PFSK-1 (cell line): ENCODE measurements around the gene BCL11A.

ENCODE experiments used
- FOXP2 ChIP-seq: optimal IDR thresholded peaks from 2 replicates; pipeline ENCODE3; 2011; ENCODE audit warnings: borderline replicate concordance, control low read depth, inconsistent platforms; ENCODE audit not compliant: insufficient read depth; ENCODE audit errors: extremely low read length, extremely low read depth
- POLR2AphosphoS5 ChIP-seq: IDR thresholded peaks from 2 replicates; pipeline ENCODE4 v1.6.1; 2012; ENCODE audit warnings: low read depth, mild to moderate bottlenecking, control low read depth, low read length, moderate library complexity
- REST ChIP-seq, 2 experiments: IDR thresholded peaks; 2 replicates each; pipeline versions ENCODE4 v1.6.1 to v1.8.0; 2011 to 2012; ENCODE audit warnings: low read depth in 2 of 2, low read length in 2 of 2, control low read depth in 1 of 2, inconsistent platforms in 1 of 2, mild to moderate bottlenecking in 1 of 2, moderate library complexity in 1 of 2; ENCODE audit not compliant: insufficient read depth in 1 of 2
- SIN3A ChIP-seq: IDR thresholded peaks from 2 replicates; pipeline ENCODE4 v1.6.1; 2012; ENCODE audit warnings: mild to moderate bottlenecking, low read length, moderate library complexity, borderline replicate concordance; ENCODE audit not compliant: insufficient read depth
- TAF1 ChIP-seq: IDR thresholded peaks from 2 replicates; pipeline ENCODE4 v1.6.1; 2012; ENCODE audit warnings: low read length, control low read depth, borderline replicate concordance; ENCODE audit not compliant: insufficient read depth

BCL11A gene

GRCh38 chr2:60469536-60470317 is 83.7 kb downstream of the BCL11A start:
- no peak for TF ChIP-seq REST (IDR thresholded peaks at IDR 0.05; ENCODE audit: insufficient read depth in 1 of 2, low read depth in 2 of 2, low read length in 2 of 2)
- TF ChIP-seq TAF1: no peak
- no peak for TF ChIP-seq FOXP2
- no peak for TF ChIP-seq POLR2AphosphoS5

- TF ChIP-seq FOXP2 (no peak), TAF1 (no peak), POLR2AphosphoS5 (no peak), REST (IDR thresholded peaks at IDR 0.05; ENCODE audit: insufficient read depth in 1 of 2, low read depth in 2 of 2, low read length in 2 of 2) (no peak), SIN3A (no peak)
These were observed 84.9 kb downstream of the BCL11A start for GRCh38 chr2:60468382-60469085.

GRCh38 chr2:60466161-60466702 is 87.2 kb downstream of the BCL11A start:
- TF ChIP-seq FOXP2 (no peak), SIN3A (no peak), TAF1 (no peak), POLR2AphosphoS5 (no peak), REST (IDR thresholded peaks at IDR 0.05; ENCODE audit: insufficient read depth in 1 of 2, low read depth in 2 of 2, low read length in 2 of 2) (no peak)

- no peak for TF ChIP-seq REST (IDR thresholded peaks at IDR 0.05; ENCODE audit: insufficient read depth in 1 of 2, low read depth in 2 of 2, low read length in 2 of 2)
- TF ChIP-seq FOXP2: no peak
- TF ChIP-seq POLR2AphosphoS5: no peak
- TF ChIP-seq SIN3A: no peak
- no peak for TF ChIP-seq TAF1
These were observed 87.7 kb downstream of the BCL11A start for GRCh38 chr2:60465736-60466135.
